ENCODE results near the gene ZNF20.

DNA sequence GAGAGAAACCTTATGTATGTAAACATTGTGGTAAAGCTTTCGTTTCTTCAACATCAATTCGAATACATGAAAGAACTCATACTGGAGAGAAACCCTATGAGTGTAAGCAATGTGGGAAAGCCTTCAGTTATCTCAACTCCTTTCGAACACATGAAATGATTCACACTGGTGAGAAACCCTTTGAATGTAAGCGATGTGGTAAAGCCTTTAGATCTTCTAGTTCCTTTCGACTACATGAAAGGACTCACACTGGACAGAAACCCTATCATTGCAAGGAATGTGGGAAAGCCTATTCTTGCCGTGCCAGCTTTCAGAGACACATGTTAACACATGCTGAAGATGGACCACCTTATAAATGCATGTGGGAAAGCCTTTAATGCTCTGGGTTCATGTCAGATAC, 47.5 kb upstream of the ZNF20 start:
- TF ChIP-seq, protein P1, sequence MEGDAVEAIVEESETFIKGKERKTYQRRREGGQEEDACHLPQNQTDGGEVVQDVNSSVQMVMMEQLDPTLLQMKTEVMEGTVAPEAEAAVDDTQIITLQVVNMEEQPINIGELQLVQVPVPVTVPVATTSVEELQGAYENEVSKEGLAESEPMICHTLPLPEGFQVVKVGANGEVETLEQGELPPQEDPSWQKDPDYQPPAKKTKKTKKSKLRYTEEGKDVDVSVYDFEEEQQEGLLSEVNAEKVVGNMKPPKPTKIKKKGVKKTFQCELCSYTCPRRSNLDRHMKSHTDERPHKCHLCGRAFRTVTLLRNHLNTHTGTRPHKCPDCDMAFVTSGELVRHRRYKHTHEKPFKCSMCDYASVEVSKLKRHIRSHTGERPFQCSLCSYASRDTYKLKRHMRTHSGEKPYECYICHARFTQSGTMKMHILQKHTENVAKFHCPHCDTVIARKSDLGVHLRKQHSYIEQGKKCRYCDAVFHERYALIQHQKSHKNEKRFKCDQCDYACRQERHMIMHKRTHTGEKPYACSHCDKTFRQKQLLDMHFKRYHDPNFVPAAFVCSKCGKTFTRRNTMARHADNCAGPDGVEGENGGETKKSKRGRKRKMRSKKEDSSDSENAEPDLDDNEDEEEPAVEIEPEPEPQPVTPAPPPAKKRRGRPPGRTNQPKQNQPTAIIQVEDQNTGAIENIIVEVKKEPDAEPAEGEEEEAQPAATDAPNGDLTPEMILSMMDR (IDR thresholded peaks at IDR 0.05), result no peak
- no peak for TF ChIP-seq POLR2A (IDR thresholded peaks at IDR 0.05)
